Measurements from ENCODE around the gene CEL. TPM values are rescaled to one million over a fixed set of nuclear protein-coding genes. Genes with fewer than 3 reads are reported as not detected.
"Not testable (repeated sequence)": the region's sequence is repeated elsewhere in the genome, so short reads cannot be mapped to it uniquely, and the experiment has no call there.

CEL gene
- total RNA-seq, 1 experiment from 2014 or later = 0.19 TPM

GRCh38 chr9:133063159-133063499, 1.3 kb downstream of the CEL start:
- Histone ChIP-seq H3K4me1 (ENCODE audit: low read length) (peaks cover 3% of the 10 kb centered on the region; the same call in 1 of the 2 replicates), H3K9ac (ENCODE audit: low read length) (no peak overlapping the region)

GRCh38 chr9:133063500-133064231, 1.9 kb downstream of the CEL start:
- H2AFZ ChIP-seq (ENCODE audit: low read length) = no peak overlapping the region
- peaks cover 3% of the 10 kb centered on the region; the same call in 1 of the 2 replicates for H3K4me1 ChIP-seq (ENCODE audit: low read length)
- DNase-seq = no peak
- no peaks in the 10 kb centered on the region for H3K36me3 ChIP-seq (ENCODE audit: insufficient read depth, low read length)
- no peaks in the 10 kb centered on the region for H3K9me2 ChIP-seq (replicated peaks; ENCODE audit: insufficient read depth, low read length)
- H3K27me3 ChIP-seq (ENCODE audit: low read length) = no peaks in the 10 kb centered on the region
- H4K20me1 ChIP-seq (ENCODE audit: insufficient read depth, low read depth, low read length) = no peaks in the 10 kb centered on the region
- no peaks in the 10 kb centered on the region for H3K79me2 ChIP-seq (ENCODE audit: low read length)
- H3K4me3 ChIP-seq (ENCODE audit: low read length) = no peak overlapping the region
- H3K4me2 ChIP-seq (ENCODE audit: low read depth, low read length, poor library complexity, severe bottlenecking) = no peak overlapping the region
- no peaks in the 10 kb centered on the region for H3K9me3 ChIP-seq (ENCODE audit: low read length)
- H3K27ac ChIP-seq (ENCODE audit: low read length) = no peak overlapping the region
- no peak overlapping the region for H3K9ac ChIP-seq (ENCODE audit: low read length)

More at GRCh38 chr9:133063159-133063499, 1.3 kb downstream of the CEL start:
- Histone ChIP-seq H3K9me3 (ENCODE audit: low read length) (no peaks in the 10 kb centered on the region), H3K27me3 (ENCODE audit: low read length) (no peaks in the 10 kb centered on the region), H3K79me2 (ENCODE audit: low read length) (no peaks in the 10 kb centered on the region), H3K27ac (ENCODE audit: low read length) (no peak overlapping the region), H4K20me1 (ENCODE audit: insufficient read depth, low read depth, low read length) (no peaks in the 10 kb centered on the region), H3K36me3 (ENCODE audit: insufficient read depth, low read length) (no peaks in the 10 kb centered on the region), H2AFZ (ENCODE audit: low read length) (no peak overlapping the region), H3K4me2 (ENCODE audit: low read depth, low read length, poor library complexity, severe bottlenecking) (no peak overlapping the region), H3K4me3 (ENCODE audit: low read length) (no peak overlapping the region), H3K9me2 (replicated peaks; ENCODE audit: insufficient read depth, low read length) (no peaks in the 10 kb centered on the region)
- DNase-seq = no peak

- Histone ChIP-seq H4K20me1 (ENCODE audit: insufficient read depth, low read depth, low read length) (no peaks in the 10 kb centered on the region), H3K4me1 (ENCODE audit: low read length) (peaks cover 3% of the 10 kb centered on the region; the same call in 1 of the 2 replicates), H3K36me3 (ENCODE audit: insufficient read depth, low read length) (no peaks in the 10 kb centered on the region), H2AFZ (ENCODE audit: low read length) (no peak overlapping the region), H3K9ac (ENCODE audit: low read length) (no peak overlapping the region), H3K9me3 (ENCODE audit: low read length) (no peaks in the 10 kb centered on the region), H3K27ac (ENCODE audit: low read length) (no peak overlapping the region), H3K4me3 (ENCODE audit: low read length) (no peak overlapping the region), H3K79me2 (ENCODE audit: low read length) (no peaks in the 10 kb centered on the region), H3K4me2 (ENCODE audit: low read depth, low read length, poor library complexity, severe bottlenecking) (no peak overlapping the region), H3K27me3 (ENCODE audit: low read length) (no peaks in the 10 kb centered on the region), H3K9me2 (replicated peaks; ENCODE audit: insufficient read depth, low read length) (no peaks in the 10 kb centered on the region)
- DNase-seq = no peak
Observed at GRCh38 chr9:133064241-133065069, 2.7 kb downstream of the CEL start.

- Histone ChIP-seq H3K27me3 (ENCODE audit: low read length) (no peaks in the 10 kb centered on the region), H3K36me3 (ENCODE audit: insufficient read depth, low read length) (no peaks in the 10 kb centered on the region), H3K4me2 (ENCODE audit: low read depth, low read length, poor library complexity, severe bottlenecking) (no peak overlapping the region), H2AFZ (ENCODE audit: low read length) (no peak overlapping the region), H3K4me1 (ENCODE audit: low read length) (peaks cover 3% of the 10 kb centered on the region; the same call in 1 of the 2 replicates), H3K9me2 (replicated peaks; ENCODE audit: insufficient read depth, low read length) (no peaks in the 10 kb centered on the region), H3K4me3 (ENCODE audit: low read length) (no peak overlapping the region), H3K9ac (ENCODE audit: low read length) (no peak overlapping the region), H3K79me2 (ENCODE audit: low read length) (no peaks in the 10 kb centered on the region), H3K9me3 (ENCODE audit: low read length) (no peaks in the 10 kb centered on the region), H4K20me1 (ENCODE audit: insufficient read depth, low read depth, low read length) (no peaks in the 10 kb centered on the region), H3K27ac (ENCODE audit: low read length) (no peak overlapping the region)
- DNase-seq = no peak
Observed at GRCh38 chr9:133065070-133065388, 3.2 kb downstream of the CEL start.

GRCh38 chr9:133066181-133066983, 4.6 kb downstream of the CEL start:
- DNase-seq = no peak
- Histone ChIP-seq H3K9me3 (ENCODE audit: low read length) (no peaks in the 10 kb centered on the region), H3K4me3 (ENCODE audit: low read length) (no peak overlapping the region), H3K9ac (ENCODE audit: low read length) (no peak overlapping the region), H3K4me2 (ENCODE audit: low read depth, low read length, poor library complexity, severe bottlenecking) (no peak overlapping the region), H3K79me2 (ENCODE audit: low read length) (no peaks in the 10 kb centered on the region), H3K36me3 (ENCODE audit: insufficient read depth, low read length) (no peaks in the 10 kb centered on the region), H4K20me1 (ENCODE audit: insufficient read depth, low read depth, low read length) (no peaks in the 10 kb centered on the region), H2AFZ (ENCODE audit: low read length) (no peak overlapping the region), H3K9me2 (replicated peaks; ENCODE audit: insufficient read depth, low read length) (no peaks in the 10 kb centered on the region), H3K27me3 (ENCODE audit: low read length) (no peaks in the 10 kb centered on the region), H3K4me1 (ENCODE audit: low read length) (no peaks in the 10 kb centered on the region), H3K27ac (ENCODE audit: low read length) (no peak overlapping the region)

GRCh38 chr9:133067006-133067405, 5.2 kb downstream of the CEL start:
- DNase-seq = no peak
- Histone ChIP-seq H3K36me3 (ENCODE audit: insufficient read depth, low read length) (no peaks in the 10 kb centered on the region), H3K9ac (ENCODE audit: low read length) (no peak overlapping the region), H3K27ac (ENCODE audit: low read length) (no peak overlapping the region), H3K9me2 (replicated peaks; ENCODE audit: insufficient read depth, low read length) (no peaks in the 10 kb centered on the region), H3K4me2 (ENCODE audit: low read depth, low read length, poor library complexity, severe bottlenecking) (no peak overlapping the region), H2AFZ (ENCODE audit: low read length) (no peak overlapping the region), H3K27me3 (ENCODE audit: low read length) (no peaks in the 10 kb centered on the region), H3K4me3 (ENCODE audit: low read length) (no peak overlapping the region), H4K20me1 (ENCODE audit: insufficient read depth, low read depth, low read length) (no peaks in the 10 kb centered on the region), H3K4me1 (ENCODE audit: low read length) (no peaks in the 10 kb centered on the region), H3K79me2 (ENCODE audit: low read length) (no peaks in the 10 kb centered on the region), H3K9me3 (ENCODE audit: low read length) (no peaks in the 10 kb centered on the region)

GRCh38 chr9:133067813-133068212, 6.0 kb downstream of the CEL start:
- no peaks in the 10 kb centered on the region for H3K9me3 ChIP-seq (ENCODE audit: low read length)
- no peak overlapping the region for H3K4me3 ChIP-seq (ENCODE audit: low read length)
- H3K9ac ChIP-seq (ENCODE audit: low read length) = no peak overlapping the region
- H3K36me3 ChIP-seq (ENCODE audit: insufficient read depth, low read length) = no peaks in the 10 kb centered on the region
- no peaks in the 10 kb centered on the region for H3K27me3 ChIP-seq (ENCODE audit: low read length)
- no peaks in the 10 kb centered on the region for H3K79me2 ChIP-seq (ENCODE audit: low read length)
- no peak for DNase-seq
- no peaks in the 10 kb centered on the region for H4K20me1 ChIP-seq (ENCODE audit: insufficient read depth, low read depth, low read length)
- no peaks in the 10 kb centered on the region for H3K9me2 ChIP-seq (replicated peaks; ENCODE audit: insufficient read depth, low read length)
- no peak overlapping the region for H2AFZ ChIP-seq (ENCODE audit: low read length)
- H3K4me1 ChIP-seq (ENCODE audit: low read length) = no peaks in the 10 kb centered on the region
- H3K27ac ChIP-seq (ENCODE audit: low read length) = no peak overlapping the region
- no peak overlapping the region for H3K4me2 ChIP-seq (ENCODE audit: low read depth, low read length, poor library complexity, severe bottlenecking)

- not testable (repeated sequence) for H2AFZ ChIP-seq (ENCODE audit: low read length); H3K9me3 ChIP-seq (ENCODE audit: low read length); H3K4me1 ChIP-seq (ENCODE audit: low read length); H3K79me2 ChIP-seq (ENCODE audit: low read length); H3K4me3 ChIP-seq (ENCODE audit: low read length); H3K27me3 ChIP-seq (ENCODE audit: low read length); H3K9me2 ChIP-seq (replicated peaks; ENCODE audit: insufficient read depth, low read length); H3K4me2 ChIP-seq (ENCODE audit: low read depth, low read length, poor library complexity, severe bottlenecking); H3K27ac ChIP-seq (ENCODE audit: low read length); H3K9ac ChIP-seq (ENCODE audit: low read length); H3K36me3 ChIP-seq (ENCODE audit: insufficient read depth, low read length); DNase-seq; H4K20me1 ChIP-seq (ENCODE audit: insufficient read depth, low read depth, low read length)
Observed at GRCh38 chr9:133068431-133068830, 6.7 kb downstream of the CEL start.
